ELR (cell line): Measurements from ENCODE around the gene DLGAP1.

Source experiments
- DNase-seq: peaks from one replicate; pipeline ENCODE4 v3.0.0-alpha.2; 2015; ENCODE audit warnings: low read depth

Gene DLGAP1

DNA sequence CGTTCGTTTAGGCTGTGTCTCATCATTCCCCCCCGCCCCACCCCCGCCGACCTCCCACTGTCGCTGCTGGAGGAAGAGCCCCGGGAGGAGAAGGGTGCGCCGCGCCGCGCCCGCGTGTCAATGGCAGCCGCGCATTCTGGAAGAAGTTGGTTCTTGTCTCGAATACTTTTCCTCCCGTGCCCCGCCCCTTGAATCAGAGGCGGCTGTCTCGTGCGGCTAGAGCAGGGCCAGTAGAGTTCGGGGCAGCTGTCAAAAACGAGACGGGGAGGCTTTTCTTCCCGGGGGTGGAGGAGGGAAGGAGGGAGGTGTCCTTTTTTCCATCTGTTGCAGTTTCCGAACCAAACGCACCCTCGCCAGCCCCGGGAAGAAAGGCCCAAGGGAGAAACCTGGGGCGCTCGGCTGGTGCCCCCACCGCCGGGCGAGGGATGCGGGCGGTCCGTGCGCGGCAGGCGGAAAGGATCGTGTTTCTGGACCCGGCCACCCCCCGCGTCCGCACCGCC is 1005.5 kb downstream of the DLGAP1 start:
- no peak for DNase-seq

DNA sequence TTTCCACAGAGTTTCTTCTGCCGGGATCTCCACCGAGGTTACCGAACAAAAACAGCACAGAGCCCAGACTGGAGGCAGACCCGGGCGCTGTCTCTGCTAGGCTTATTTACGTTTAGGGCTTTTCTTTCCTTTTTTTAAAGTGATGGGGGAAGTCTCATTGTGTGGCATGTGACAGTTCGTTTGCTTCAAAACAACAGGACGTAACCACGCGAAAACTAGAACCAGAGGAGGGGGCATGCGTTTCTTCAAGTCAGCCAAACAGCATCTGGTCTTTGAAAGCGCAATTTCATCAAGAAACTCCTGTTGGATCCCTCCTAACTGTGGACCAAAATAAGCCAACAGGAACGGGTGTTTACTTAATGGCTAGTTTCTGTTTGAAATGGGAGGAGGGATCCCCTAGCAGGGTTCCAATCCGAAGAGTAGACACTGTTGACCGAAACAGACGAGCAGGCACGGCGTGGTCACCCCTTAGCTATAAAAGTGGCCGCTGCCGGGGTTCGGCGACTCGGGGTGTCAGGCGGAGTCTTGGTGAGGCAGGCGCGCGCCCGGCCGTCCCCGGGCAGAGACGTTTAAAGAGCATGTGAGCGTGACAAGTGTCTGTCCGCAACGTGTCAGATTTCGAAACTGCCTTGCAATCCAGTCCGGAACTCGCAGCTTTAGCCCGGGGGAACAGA is 1006.1 kb downstream of the DLGAP1 start:
- DNase-seq = peak; percentile 95

DNA sequence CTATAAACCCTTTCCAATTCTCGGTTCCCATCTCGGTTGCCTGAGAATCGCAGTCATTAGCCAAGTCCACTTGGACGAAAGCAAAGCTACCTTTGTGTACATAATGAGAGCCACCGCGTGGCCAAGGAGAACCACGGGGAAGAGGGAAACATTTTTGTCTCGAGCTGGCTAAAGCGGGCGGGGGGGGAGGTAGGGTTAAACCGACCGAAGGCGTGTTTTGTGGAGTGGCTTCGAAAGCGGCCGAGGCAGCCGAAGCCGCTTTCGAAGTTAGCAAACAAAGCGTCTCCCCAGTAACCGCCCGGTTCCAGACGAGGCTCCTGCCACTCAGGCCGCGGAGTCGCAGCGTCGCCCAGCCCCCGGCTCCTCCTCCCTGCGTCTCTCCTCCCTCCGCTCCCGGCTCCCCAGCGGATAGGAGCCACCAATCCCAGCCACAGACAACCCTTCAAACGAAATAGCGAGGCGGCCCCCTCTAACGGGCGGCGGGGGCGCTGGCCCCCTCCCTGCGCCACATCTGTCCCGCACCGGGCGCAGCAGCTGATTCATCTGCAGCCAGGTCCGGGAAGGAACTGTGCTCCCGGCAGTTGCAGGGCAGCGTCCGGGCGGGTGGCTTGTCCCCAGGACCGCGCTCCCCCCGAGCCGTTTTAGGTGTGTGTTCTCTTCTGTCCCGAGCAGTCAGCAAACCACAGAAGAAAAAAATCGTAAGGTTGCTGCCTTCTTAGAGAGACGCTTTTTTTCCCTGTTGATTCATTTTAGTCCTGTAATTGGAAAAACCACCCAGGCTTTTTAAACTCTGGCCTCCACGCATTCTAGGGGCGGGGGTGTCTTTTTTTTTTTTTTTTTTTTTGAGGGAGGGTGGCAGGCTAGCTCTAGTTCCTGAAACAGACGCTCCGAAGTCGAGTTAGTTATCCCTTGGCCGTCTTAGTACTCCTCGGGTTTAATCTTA is 1006.9 kb downstream of the DLGAP1 start:
- DNase-seq = peak; percentile 97

DNA sequence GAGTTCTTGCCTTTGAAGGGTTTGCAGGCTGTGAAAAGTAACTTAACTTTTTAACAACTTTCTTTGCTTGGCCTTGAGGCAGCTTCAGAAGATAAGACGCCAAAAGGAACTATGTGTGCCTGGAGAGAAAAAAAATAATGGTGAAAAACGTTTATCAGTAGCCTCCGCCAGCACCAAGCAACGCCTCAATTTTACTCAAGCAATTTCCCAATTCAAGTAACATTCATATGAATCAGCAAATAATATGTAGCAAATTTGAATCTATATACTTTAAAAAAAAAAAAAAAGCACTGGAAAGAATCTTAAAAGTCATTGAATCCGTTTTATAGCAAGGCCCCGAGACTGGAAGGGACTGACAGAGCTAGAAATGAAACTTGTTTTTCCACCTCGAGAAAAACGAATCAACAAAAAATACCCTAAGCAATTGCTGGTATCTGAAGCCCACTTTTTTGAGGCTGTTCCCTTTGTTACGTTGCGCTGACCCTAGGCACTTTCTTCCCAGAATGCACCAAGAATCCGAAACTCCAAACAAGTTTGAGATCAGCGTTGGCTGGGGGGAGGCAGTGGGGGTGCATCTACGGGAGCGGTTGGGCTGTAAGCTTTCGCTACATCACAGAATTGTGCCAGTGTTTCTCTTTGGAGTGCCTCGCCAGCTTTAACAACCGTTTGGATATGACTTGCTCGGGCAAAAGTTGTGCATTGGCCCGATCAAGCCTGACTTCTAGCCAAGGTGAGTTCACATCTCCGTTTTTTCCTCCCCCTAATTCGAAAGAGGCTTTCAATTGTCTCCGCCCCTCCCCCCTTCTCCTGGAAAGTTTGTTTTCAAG is 1007.8 kb downstream of the DLGAP1 start:
- peak; percentile 74 for DNase-seq
